Measurements from ENCODE around the gene ADGRV1.
"Not testable (repeated sequence)": the region's sequence is repeated elsewhere in the genome, so short reads cannot be mapped to it uniquely, and the experiment has no call there.

ADGRV1 gene

DNA sequence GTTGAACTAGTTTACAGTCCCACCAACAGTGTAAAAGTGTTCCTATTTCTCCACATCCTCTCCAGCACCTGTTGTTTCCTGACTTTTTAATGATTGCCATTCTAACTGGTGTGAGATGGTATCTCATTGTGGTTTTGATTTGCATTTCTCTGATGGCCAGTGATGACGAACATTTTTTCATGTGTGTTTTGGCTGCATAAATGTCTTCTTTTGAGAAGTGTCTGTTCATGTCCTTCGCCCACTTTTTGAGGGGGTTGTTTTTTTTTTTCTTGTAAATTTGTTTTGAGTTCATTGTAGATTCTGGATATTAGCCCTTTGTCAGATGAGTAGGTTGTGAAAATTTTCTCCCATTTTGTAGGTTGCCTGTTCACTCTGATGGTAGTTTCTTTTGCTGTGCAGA is 365.6 kb downstream of the ADGRV1 start:
- DNase-seq; H3K4me1 ChIP-seq (ENCODE audit: control insufficient read depth in 1 of 2, insufficient read depth in 2 of 2, low read length in 2 of 2); H3K36me3 ChIP-seq (ENCODE audit: control insufficient read depth in 1 of 2, insufficient read depth in 2 of 2, low read length in 2 of 2); H3K79me2 ChIP-seq (ENCODE audit: control insufficient read depth, insufficient read depth, low read length, poor library complexity); H4K91ac ChIP-seq (ENCODE audit: low read depth, low read length); H2AFZ ChIP-seq (ENCODE audit: insufficient read depth, low read length, poor library complexity); H3K79me1 ChIP-seq (ENCODE audit: low read length); H3K27me3 ChIP-seq (ENCODE audit: insufficient read depth, low read length); H3K4me2 ChIP-seq (ENCODE audit: low read length); H2AK5ac ChIP-seq (ENCODE audit: low read length); H4K12ac ChIP-seq (ENCODE audit: low read depth, low read length); H2BK12ac ChIP-seq (ENCODE audit: low read length); H3K4ac ChIP-seq (ENCODE audit: low read depth, low read length); H2BK5ac ChIP-seq (ENCODE audit: low read depth, low read length, poor library complexity); H3K9me3 ChIP-seq (ENCODE audit: insufficient read depth, low read depth, low read length); H3K27ac ChIP-seq (ENCODE audit: low read depth, low read length); H3K14ac ChIP-seq (ENCODE audit: low read length); H3K23ac ChIP-seq (ENCODE audit: low read length); H4K8ac ChIP-seq (ENCODE audit: low read depth, low read length); H3K9ac ChIP-seq (ENCODE audit: low read length); H3K18ac ChIP-seq (ENCODE audit: low read length); H3K4me3 ChIP-seq (ENCODE audit: low read depth, low read length); H2BK120ac ChIP-seq (ENCODE audit: insufficient read depth, low read length, poor library complexity): not testable (repeated sequence)
- no CpG with 5 or more reads among the region's 2 CpGs for WGBS (ENCODE audit: extremely low coverage, insufficient coverage, insufficient read length)

DNA sequence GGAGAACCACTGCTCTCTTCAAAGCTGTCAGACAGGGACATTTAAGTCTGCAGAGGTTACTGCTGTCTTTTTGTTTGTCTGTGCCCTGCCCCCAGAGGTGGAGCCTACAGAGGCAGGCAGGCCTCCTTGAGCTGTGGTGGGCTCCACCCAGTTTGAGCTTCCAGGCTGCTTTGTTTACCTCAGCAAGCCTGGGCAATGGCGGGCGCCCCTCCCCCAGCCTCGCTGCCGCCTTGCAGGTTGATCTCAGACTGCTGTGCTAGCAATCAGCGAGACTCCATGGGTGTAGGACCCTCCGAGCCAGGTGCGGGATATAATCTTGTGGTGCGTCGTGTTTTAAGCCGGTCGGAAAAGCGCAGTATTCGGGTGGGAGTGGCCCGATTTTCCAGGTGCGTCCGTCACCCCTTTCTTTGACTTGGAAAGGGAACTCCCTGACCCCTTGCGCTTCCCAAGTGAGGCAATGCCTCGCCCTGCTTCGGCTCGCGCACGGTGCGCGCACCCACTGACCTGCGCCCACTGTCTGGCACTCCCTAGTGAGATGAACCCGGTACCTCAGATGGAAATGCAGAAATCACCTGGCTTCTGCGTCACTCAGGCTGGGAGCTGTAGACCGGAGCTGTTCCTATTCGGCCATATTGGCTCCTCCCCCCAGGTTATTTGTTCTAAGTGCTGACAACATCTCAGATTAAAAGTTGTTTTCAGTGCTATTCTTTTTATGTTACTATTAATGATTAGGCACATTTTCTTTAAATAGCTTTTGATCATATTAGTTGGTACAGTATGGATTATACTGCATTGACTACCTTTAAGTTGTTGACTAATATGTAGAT is 370.6 kb downstream of the ADGRV1 start:
- H4K91ac ChIP-seq (ENCODE audit: low read depth, low read length): peak overlapping the region; percentile 37
- H3K79me2 ChIP-seq (ENCODE audit: control insufficient read depth, insufficient read depth, low read length, poor library complexity); H3K27me3 ChIP-seq (ENCODE audit: insufficient read depth, low read length); H3K4ac ChIP-seq (ENCODE audit: low read depth, low read length); H3K27ac ChIP-seq (ENCODE audit: low read depth, low read length); H3K9me3 ChIP-seq (ENCODE audit: insufficient read depth, low read depth, low read length); H3K4me1 ChIP-seq (ENCODE audit: control insufficient read depth in 1 of 2, insufficient read depth in 2 of 2, low read length in 2 of 2); H3K36me3 ChIP-seq (ENCODE audit: control insufficient read depth in 1 of 2, insufficient read depth in 2 of 2, low read length in 2 of 2); H3K23ac ChIP-seq (ENCODE audit: low read length); H4K8ac ChIP-seq (ENCODE audit: low read depth, low read length); H2AK5ac ChIP-seq (ENCODE audit: low read length); H2AFZ ChIP-seq (ENCODE audit: insufficient read depth, low read length, poor library complexity); H3K4me3 ChIP-seq (ENCODE audit: low read depth, low read length); H3K18ac ChIP-seq (ENCODE audit: low read length); H3K14ac ChIP-seq (ENCODE audit: low read length); H2BK120ac ChIP-seq (ENCODE audit: insufficient read depth, low read length, poor library complexity); H2BK5ac ChIP-seq (ENCODE audit: low read depth, low read length, poor library complexity); H3K79me1 ChIP-seq (ENCODE audit: low read length); H3K4me2 ChIP-seq (ENCODE audit: low read length); H3K9ac ChIP-seq (ENCODE audit: low read length); H2BK12ac ChIP-seq (ENCODE audit: low read length); H4K12ac ChIP-seq (ENCODE audit: low read depth, low read length): not testable (repeated sequence)
- WGBS (ENCODE audit: extremely low coverage, insufficient coverage, insufficient read length): no CpG with 5 or more reads among the region's 29 CpGs
- peak; percentile 8 to 50 for DNase-seq

DNA sequence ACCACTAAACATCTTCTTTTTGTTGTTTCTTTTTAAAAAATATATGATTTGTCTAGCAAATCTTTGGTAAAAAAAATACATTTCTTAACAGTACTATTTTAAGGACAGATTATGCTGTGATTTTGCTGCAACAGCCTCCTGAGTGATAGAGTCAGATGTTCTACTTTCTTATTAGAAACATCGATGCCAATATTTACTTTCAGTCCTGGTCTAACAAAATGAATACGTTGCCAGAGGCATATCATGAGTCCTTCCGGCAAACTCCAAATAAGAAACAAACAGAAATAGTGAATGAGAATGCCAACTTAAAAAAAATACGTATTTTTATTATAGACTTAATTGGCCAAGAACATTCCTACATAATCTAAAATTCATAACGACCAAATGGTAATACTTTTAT is 371.5 kb downstream of the ADGRV1 start:
- no peaks in the 10 kb centered on the region for H3K27me3 ChIP-seq (ENCODE audit: insufficient read depth, low read length)
- no peak overlapping the region for H2BK5ac ChIP-seq (ENCODE audit: low read depth, low read length, poor library complexity)
- H3K79me2 ChIP-seq (ENCODE audit: control insufficient read depth, insufficient read depth, low read length, poor library complexity): no peaks in the 10 kb centered on the region
- no peak overlapping the region for H2AK5ac ChIP-seq (ENCODE audit: low read length)
- H3K18ac ChIP-seq (ENCODE audit: low read length): no peak overlapping the region
- no CpG with 5 or more reads among the region's 5 CpGs for WGBS (ENCODE audit: extremely low coverage, insufficient coverage, insufficient read length)
- no peak overlapping the region for H4K8ac ChIP-seq (ENCODE audit: low read depth, low read length)
- H2BK120ac ChIP-seq (ENCODE audit: insufficient read depth, low read length, poor library complexity): no peak overlapping the region
- no peak overlapping the region for H3K9ac ChIP-seq (ENCODE audit: low read length)
- no peak overlapping the region for H3K27ac ChIP-seq (ENCODE audit: low read depth, low read length)
- no peaks in the 10 kb centered on the region for H3K36me3 ChIP-seq (ENCODE audit: control insufficient read depth in 1 of 2, insufficient read depth in 2 of 2, low read length in 2 of 2)
- no peak overlapping the region for H3K4me2 ChIP-seq (ENCODE audit: low read length)
- no peak overlapping the region for H2BK12ac ChIP-seq (ENCODE audit: low read length)
- H4K12ac ChIP-seq (ENCODE audit: low read depth, low read length): no peak overlapping the region
- H3K9me3 ChIP-seq (ENCODE audit: insufficient read depth, low read depth, low read length): no peaks in the 10 kb centered on the region
- no peak for DNase-seq
- no peaks in the 10 kb centered on the region for H3K4me1 ChIP-seq (ENCODE audit: control insufficient read depth in 1 of 2, insufficient read depth in 2 of 2, low read length in 2 of 2)
- H4K91ac ChIP-seq (ENCODE audit: low read depth, low read length): no peak overlapping the region
- no peak overlapping the region for H2AFZ ChIP-seq (ENCODE audit: insufficient read depth, low read length, poor library complexity)
- H3K4ac ChIP-seq (ENCODE audit: low read depth, low read length): no peak overlapping the region
- H3K4me3 ChIP-seq (ENCODE audit: low read depth, low read length): no peak overlapping the region
- no peak overlapping the region for H3K14ac ChIP-seq (ENCODE audit: low read length)
- H3K79me1 ChIP-seq (ENCODE audit: low read length): no peaks in the 10 kb centered on the region
- H3K23ac ChIP-seq (ENCODE audit: low read length): no peak overlapping the region

DNA sequence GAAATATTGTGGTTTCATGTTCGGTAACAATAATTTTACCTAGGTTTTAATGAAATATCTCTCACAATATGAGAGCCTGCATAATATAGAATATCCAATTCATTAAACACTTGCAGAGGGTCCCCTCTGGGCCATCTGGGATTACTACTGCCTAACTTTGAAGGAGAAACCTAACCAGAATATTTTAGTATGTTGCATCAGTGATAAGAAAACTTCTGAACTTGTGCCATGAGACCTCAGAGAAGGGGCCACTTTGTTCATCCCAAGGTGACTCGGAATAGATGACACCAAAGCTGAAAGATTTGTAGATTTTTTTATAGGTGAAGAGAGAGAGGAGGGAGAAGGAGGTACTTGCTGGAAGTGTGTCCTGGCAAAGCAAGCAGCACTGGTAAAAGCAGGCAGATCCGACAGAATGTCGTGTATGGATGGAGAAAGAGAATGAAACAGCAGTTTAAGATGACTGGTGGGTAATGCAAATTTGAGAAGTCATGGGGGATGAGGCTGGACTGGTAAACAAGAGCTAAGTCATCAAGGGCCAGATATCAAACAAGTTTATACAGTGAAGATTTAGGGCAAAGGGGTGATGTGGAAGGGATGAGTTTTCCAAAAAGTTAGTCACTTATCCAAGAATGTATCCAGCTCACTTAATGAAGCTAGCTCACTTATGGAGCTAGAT is 372.3 kb downstream of the ADGRV1 start:
- H3K23ac ChIP-seq (ENCODE audit: low read length): no peak overlapping the region
- H3K79me2 ChIP-seq (ENCODE audit: control insufficient read depth, insufficient read depth, low read length, poor library complexity): no peaks in the 10 kb centered on the region
- peak overlapping the region; percentile 36 for H2BK12ac ChIP-seq (ENCODE audit: low read length)
- no peaks in the 10 kb centered on the region for H3K4me1 ChIP-seq (ENCODE audit: control insufficient read depth in 1 of 2, insufficient read depth in 2 of 2, low read length in 2 of 2)
- no peaks in the 10 kb centered on the region for H3K9me3 ChIP-seq (ENCODE audit: insufficient read depth, low read depth, low read length)
- no peaks in the 10 kb centered on the region for H3K36me3 ChIP-seq (ENCODE audit: control insufficient read depth in 1 of 2, insufficient read depth in 2 of 2, low read length in 2 of 2)
- H3K4me3 ChIP-seq (ENCODE audit: low read depth, low read length): no peak overlapping the region
- no peak overlapping the region for H3K4ac ChIP-seq (ENCODE audit: low read depth, low read length)
- no peak overlapping the region for H4K12ac ChIP-seq (ENCODE audit: low read depth, low read length)
- H3K4me2 ChIP-seq (ENCODE audit: low read length): no peak overlapping the region
- no peak overlapping the region for H4K8ac ChIP-seq (ENCODE audit: low read depth, low read length)
- H2BK5ac ChIP-seq (ENCODE audit: low read depth, low read length, poor library complexity): no peak overlapping the region
- H2BK120ac ChIP-seq (ENCODE audit: insufficient read depth, low read length, poor library complexity): no peak overlapping the region
- H3K27ac ChIP-seq (ENCODE audit: low read depth, low read length): no peak overlapping the region
- no CpG with 5 or more reads among the region's 4 CpGs for WGBS (ENCODE audit: extremely low coverage, insufficient coverage, insufficient read length)
- H3K79me1 ChIP-seq (ENCODE audit: low read length): no peaks in the 10 kb centered on the region
- H2AK5ac ChIP-seq (ENCODE audit: low read length): no peak overlapping the region
- no peak for DNase-seq
- H3K18ac ChIP-seq (ENCODE audit: low read length): no peak overlapping the region
- H2AFZ ChIP-seq (ENCODE audit: insufficient read depth, low read length, poor library complexity): peak overlapping the region; percentile 35
- H4K91ac ChIP-seq (ENCODE audit: low read depth, low read length): no peak overlapping the region
- H3K9ac ChIP-seq (ENCODE audit: low read length): no peak overlapping the region
- H3K14ac ChIP-seq (ENCODE audit: low read length): no peak overlapping the region
- no peaks in the 10 kb centered on the region for H3K27me3 ChIP-seq (ENCODE audit: insufficient read depth, low read length)

All from trophoblast cell (in vitro differentiated cells and primary cell).